Left hindlimb (tissue), 1 donor: Measurements from ENCODE around the gene KRTAP10-1.
"Not testable (repeated sequence)": the region's sequence is repeated elsewhere in the genome, so short reads cannot be mapped to it uniquely, and the experiment has no call there.

Experiments
- DNase-seq: peaks from one replicate; pipeline ENCODE4 v3.0.0-alpha.2; 2018

KRTAP10-1 gene

GRCh38 chr21:44569861-44570517, 30.0 kb upstream of the KRTAP10-1 start:
- no peak for DNase-seq

- no peak for DNase-seq
These were observed 28.9 kb upstream of the KRTAP10-1 start for GRCh38 chr21:44568667-44569556.

GRCh38 chr21:44568261-44568660, 28.3 kb upstream of the KRTAP10-1 start:
- DNase-seq: no peak

- DNase-seq: no peak
These were observed 27.6 kb upstream of the KRTAP10-1 start for GRCh38 chr21:44567481-44568171.

- no peak for DNase-seq
These were observed 26.4 kb upstream of the KRTAP10-1 start for GRCh38 chr21:44566403-44566802.

GRCh38 chr21:44564886-44565598, 25.0 kb upstream of the KRTAP10-1 start:
- DNase-seq: no peak

- DNase-seq: no peak
These were observed 24.1 kb upstream of the KRTAP10-1 start for GRCh38 chr21:44564099-44564498.

GRCh38 chr21:44558695-44559094, 18.7 kb upstream of the KRTAP10-1 start, which contains the start of gene KRTAP10-3:
KRTAP10-3 (minus strand) TSS chr21:44558795; CDS start chr21:44558715, 80 bp downstream.
- no peak for DNase-seq

GRCh38 chr21:44558329-44558675, 18.3 kb upstream of the KRTAP10-1 start:
- not testable (repeated sequence) for DNase-seq

GRCh38 chr21:44557491-44558328, 17.7 kb upstream of the KRTAP10-1 start:
- no peak for DNase-seq

GRCh38 chr21:44556879-44557278, 16.9 kb upstream of the KRTAP10-1 start:
- DNase-seq: no peak

GRCh38 chr21:44555200-44555875, 15.3 kb upstream of the KRTAP10-1 start:
- DNase-seq: no peak

GRCh38 chr21:44552681-44553080, 12.7 kb upstream of the KRTAP10-1 start:
- no peak for DNase-seq

GRCh38 chr21:44552136-44552535, 12.1 kb upstream of the KRTAP10-1 start:
- no peak for DNase-seq

- DNase-seq: no peak
These were observed 11.5 kb upstream of the KRTAP10-1 start, which contains the start of gene KRTAP10-2 for GRCh38 chr21:44551340-44551961. KRTAP10-2 (minus strand) TSS chr21:44551505; CDS start chr21:44551458, 47 bp downstream.

- DNase-seq: no peak
These were observed 10.8 kb upstream of the KRTAP10-1 start for GRCh38 chr21:44550807-44551206.

- DNase-seq: not testable (repeated sequence)
These were observed 10.3 kb upstream of the KRTAP10-1 start for GRCh38 chr21:44550285-44550684.

GRCh38 chr21:44549525-44550211, 9.7 kb upstream of the KRTAP10-1 start:
- no peak for DNase-seq

GRCh38 chr21:44548922-44549321, 8.9 kb upstream of the KRTAP10-1 start:
- DNase-seq: no peak

- DNase-seq: no peak
These were observed 8.4 kb upstream of the KRTAP10-1 start for GRCh38 chr21:44548381-44548780.
